WTC11 (cell line): Measurements from ENCODE around the gene PRPF31. TPM values are rescaled to one million over a fixed set of nuclear protein-coding genes. Genes with fewer than 3 reads are reported as not detected.

Experiments used
- ATAC-seq: fragments of 200-7000 bp; cut with Tn5 transposase; 2 replicates; pipeline ENCODE4 v1.10.0; 2021; ENCODE audit warnings: mild to moderate bottlenecking, moderate library complexity
- CTCF ChIA-PET: fragments of 300-600 bp; sonication (Branson Sonifier 250); formaldehyde crosslinking; loops from one replicate; lab custom pipeline; 2021; ENCODE audit warnings: antibody characterized with exemption; lab: Charles Lee
- POLR2A ChIA-PET: fragments of 350-600 bp; sonication (Branson Sonifier 250); formaldehyde crosslinking; loops from one replicate; lab custom pipeline; 2021; ENCODE audit warnings: antibody characterized with exemption; lab: Charles Lee
- DNase-seq: peaks from one replicate; pipeline ENCODE4 v3.0.0; 2021; ENCODE audit warnings: low spot score
- H3K27ac Mint-ChIP-seq: 2 replicates; pipeline ENCODE4 v1.8.0; 2021; ENCODE audit warnings: mixed read lengths
- H3K27me3 Mint-ChIP-seq: 2 replicates; pipeline ENCODE4 v1.8.0; 2021; ENCODE audit warnings: low read depth, mild to moderate bottlenecking, moderate library complexity, mixed read lengths
- H3K36me3 Mint-ChIP-seq: 2 replicates; pipeline ENCODE4 v1.8.0; 2021; ENCODE audit warnings: mixed read lengths
- H3K4me1 Mint-ChIP-seq: 2 replicates; pipeline ENCODE4 v1.8.0; 2022; ENCODE audit warnings: mixed read lengths
- H3K4me3 Mint-ChIP-seq: 2 replicates; pipeline ENCODE4 v1.8.0; 2021; ENCODE audit warnings: mild to moderate bottlenecking, moderate library complexity, mixed read lengths
- H3K9me3 Mint-ChIP-seq: 2 replicates; pipeline ENCODE4 v1.8.0; 2021; ENCODE audit warnings: mixed read lengths
- AFF4 ChIP-seq: sonication (generic); formaldehyde crosslinking; IDR thresholded peaks from 2 replicates; pipeline ENCODE4 v1.8.1; 2023; ENCODE audit warnings: mild to moderate bottlenecking, missing genetic modification reagents, borderline replicate concordance
- FOXJ3 ChIP-seq: sonication (generic); formaldehyde crosslinking; IDR thresholded peaks from 2 replicates; pipeline ENCODE4 v1.9.0; 2021; ENCODE audit warnings: missing genetic modification reagents, mild to moderate bottlenecking, borderline replicate concordance
- PREB ChIP-seq: sonication (generic); formaldehyde crosslinking; IDR thresholded peaks from 2 replicates; pipeline ENCODE4 v1.8.1; 2022; ENCODE audit warnings: mild to moderate bottlenecking, missing genetic modification reagents, moderate library complexity, borderline replicate concordance
- SOX15 ChIP-seq: fragments of 250-450 bp; sonication (Bioruptor Pico); IDR thresholded peaks from 2 replicates; pipeline ENCODE4 v1.9.0; 2021; ENCODE audit warnings: mild to moderate bottlenecking
- SP1 ChIP-seq: sonication (generic); formaldehyde crosslinking; conservative IDR thresholded peaks from 2 replicates; pipeline ENCODE4 v1.8.1; 2022; ENCODE audit warnings: missing genetic modification reagents
- ZBTB21 ChIP-seq: sonication (generic); formaldehyde crosslinking; IDR thresholded peaks from 2 replicates; pipeline ENCODE4 v1.8.1; 2023; ENCODE audit warnings: mild to moderate bottlenecking, missing genetic modification reagents, borderline replicate concordance
- total RNA-seq: library from RNA; stranded (reverse); gene quantifications from 3 replicates; pipeline ENCODE4 v1.2.3, GENCODE V29; 2021
- TF ChIP-seq, protein P1 (sequence below): fragments of 250-450 bp; sonication (Bioruptor Pico); IDR thresholded peaks from 2 replicates; pipeline ENCODE4 v2.1.2; 2022; ENCODE audit warnings: mild to moderate bottlenecking, moderate library complexity
- TF ChIP-seq, protein P2 (sequence below): sonication (generic); formaldehyde crosslinking; IDR thresholded peaks from 2 replicates; pipeline ENCODE4 v1.8.1; 2023; ENCODE audit warnings: mild to moderate bottlenecking, moderate library complexity, missing genetic modification reagents
- TF ChIP-seq, protein P3 (sequence below): fragments of 250-450 bp; sonication (Bioruptor Pico); IDR thresholded peaks from 2 replicates; pipeline ENCODE4 v1.9.0; 2021; ENCODE audit warnings: mild to moderate bottlenecking
- TF ChIP-seq, protein P4 (sequence below): sonication (generic); formaldehyde crosslinking; IDR thresholded peaks from 2 replicates; pipeline ENCODE4 v1.8.1; 2022; ENCODE audit warnings: mild to moderate bottlenecking, moderate library complexity, missing genetic modification reagents
- TF ChIP-seq, protein P5 (sequence below): sonication (generic); formaldehyde crosslinking; IDR thresholded peaks from 2 replicates; pipeline ENCODE4 v1.8.1; 2023; ENCODE audit warnings: mild to moderate bottlenecking, missing genetic modification reagents

PRPF31 gene
- total RNA-seq, 1 experiment from 2014 or later = 92.8 TPM

DNA sequence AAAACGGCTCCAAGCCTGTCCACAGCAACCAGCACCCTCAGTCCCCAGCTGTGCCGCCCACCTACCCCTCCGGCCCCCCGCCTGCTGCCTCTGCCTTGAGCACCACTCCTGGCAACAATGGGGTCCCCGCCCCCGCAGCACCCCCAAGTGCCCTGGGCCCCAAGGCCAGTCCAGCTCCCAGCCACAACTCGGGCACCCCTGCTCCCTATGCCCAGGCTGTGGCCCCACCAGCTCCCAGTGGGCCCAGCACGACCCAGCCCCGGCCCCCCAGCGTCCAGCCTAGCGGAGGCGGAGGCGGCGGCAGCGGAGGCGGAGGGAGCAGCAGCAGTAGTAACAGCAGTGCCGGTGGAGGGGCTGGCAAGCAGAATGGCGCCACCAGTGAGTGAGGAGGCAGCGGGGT, 32.6 kb downstream of the PRPF31 start (continued):
- TF ChIP-seq, protein P1, sequence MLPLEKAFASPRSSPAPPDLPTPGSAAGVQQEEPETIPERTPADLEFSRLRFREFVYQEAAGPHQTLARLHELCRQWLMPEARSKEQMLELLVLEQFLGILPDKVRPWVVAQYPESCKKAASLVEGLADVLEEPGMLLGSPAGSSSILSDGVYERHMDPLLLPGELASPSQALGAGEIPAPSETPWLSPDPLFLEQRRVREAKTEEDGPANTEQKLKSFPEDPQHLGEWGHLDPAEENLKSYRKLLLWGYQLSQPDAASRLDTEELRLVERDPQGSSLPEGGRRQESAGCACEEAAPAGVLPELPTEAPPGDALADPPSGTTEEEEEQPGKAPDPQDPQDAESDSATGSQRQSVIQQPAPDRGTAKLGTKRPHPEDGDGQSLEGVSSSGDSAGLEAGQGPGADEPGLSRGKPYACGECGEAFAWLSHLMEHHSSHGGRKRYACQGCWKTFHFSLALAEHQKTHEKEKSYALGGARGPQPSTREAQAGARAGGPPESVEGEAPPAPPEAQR (CRISPR knock-in tag) = no peak
- no peak for TF ChIP-seq PREB (CRISPR knock-in tag)
- no peak for TF ChIP-seq ZBTB21 (CRISPR knock-in tag)
- TF ChIP-seq, protein P2, sequence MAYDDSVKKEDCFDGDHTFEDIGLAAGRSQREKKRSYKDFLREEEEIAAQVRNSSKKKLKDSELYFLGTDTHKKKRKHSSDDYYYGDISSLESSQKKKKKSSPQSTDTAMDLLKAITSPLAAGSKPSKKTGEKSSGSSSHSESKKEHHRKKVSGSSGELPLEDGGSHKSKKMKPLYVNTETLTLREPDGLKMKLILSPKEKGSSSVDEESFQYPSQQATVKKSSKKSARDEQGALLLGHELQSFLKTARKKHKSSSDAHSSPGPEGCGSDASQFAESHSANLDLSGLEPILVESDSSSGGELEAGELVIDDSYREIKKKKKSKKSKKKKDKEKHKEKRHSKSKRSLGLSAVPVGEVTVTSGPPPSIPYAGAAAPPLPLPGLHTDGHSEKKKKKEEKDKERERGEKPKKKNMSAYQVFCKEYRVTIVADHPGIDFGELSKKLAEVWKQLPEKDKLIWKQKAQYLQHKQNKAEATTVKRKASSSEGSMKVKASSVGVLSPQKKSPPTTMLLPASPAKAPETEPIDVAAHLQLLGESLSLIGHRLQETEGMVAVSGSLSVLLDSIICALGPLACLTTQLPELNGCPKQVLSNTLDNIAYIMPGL (CRISPR knock-in tag) = no peak
- TF ChIP-seq, protein P3, sequence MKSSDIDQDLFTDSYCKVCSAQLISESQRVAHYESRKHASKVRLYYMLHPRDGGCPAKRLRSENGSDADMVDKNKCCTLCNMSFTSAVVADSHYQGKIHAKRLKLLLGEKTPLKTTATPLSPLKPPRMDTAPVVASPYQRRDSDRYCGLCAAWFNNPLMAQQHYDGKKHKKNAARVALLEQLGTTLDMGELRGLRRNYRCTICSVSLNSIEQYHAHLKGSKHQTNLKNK = no peak
- TF ChIP-seq FOXJ3 (CRISPR knock-in tag) = no peak
- TF ChIP-seq SP1 (CRISPR knock-in tag) = no peak
- TF ChIP-seq AFF4 (CRISPR knock-in tag) = no peak

DNA sequence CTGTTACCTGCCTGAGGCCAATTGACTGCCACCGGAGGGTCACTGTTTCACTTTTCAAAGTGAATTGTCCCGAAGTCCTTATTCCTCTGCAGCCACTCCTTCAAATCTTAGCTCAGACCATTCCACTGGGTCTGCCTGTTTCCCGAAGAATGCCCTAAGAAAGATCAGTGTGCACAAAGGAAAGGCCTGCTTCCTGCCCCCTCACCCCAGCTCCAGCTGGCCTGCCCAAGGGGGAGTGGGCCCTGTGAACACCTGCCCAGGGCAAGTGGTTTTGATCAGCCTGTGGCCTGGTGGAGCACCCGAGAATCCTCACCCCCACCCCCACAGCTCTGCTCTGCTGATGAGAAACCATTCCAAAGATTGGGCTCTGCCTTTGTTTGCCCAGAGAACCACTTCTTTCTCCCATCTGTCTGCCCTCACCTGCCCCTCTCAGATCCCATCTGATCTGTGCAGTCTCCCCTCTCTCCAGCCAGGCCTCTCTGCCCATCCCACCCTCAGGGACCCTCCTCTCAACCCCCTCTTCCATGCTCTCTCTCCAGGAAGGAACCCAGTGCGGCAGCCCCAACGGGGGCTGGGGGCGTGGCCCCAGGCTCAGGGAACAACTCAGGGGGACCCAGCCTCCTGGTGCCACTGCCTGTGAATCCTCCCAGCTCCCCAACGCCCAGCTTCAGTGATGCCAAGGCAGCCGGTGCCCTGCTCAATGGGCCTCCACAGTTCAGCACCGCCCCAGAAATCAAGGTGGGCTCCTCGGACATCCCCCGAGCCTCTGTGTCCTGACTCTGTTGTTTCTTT, 33.7 kb downstream of the PRPF31 start:
- Mint-ChIP-seq H3K4me3 (no peak overlapping the region), H3K4me1 (no peaks in the 10 kb centered on the region), H3K9me3 (no peaks in the 10 kb centered on the region), H3K36me3 (peaks cover 79% of the 10 kb centered on the region), H3K27me3 (no peaks in the 10 kb centered on the region; the same call in 1 of the 2 replicates), H3K27ac (peak overlapping the region; percentile 53; the same call in 1 of the 2 replicates)
- CTCF ChIA-PET = no interaction called here
- DNase-seq = no peak
- TF ChIP-seq, protein P4, sequence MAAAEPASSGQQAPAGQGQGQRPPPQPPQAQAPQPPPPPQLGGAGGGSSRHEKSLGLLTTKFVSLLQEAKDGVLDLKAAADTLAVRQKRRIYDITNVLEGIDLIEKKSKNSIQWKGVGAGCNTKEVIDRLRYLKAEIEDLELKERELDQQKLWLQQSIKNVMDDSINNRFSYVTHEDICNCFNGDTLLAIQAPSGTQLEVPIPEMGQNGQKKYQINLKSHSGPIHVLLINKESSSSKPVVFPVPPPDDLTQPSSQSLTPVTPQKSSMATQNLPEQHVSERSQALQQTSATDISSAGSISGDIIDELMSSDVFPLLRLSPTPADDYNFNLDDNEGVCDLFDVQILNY (CRISPR knock-in tag) = no peak
- TF ChIP-seq, protein P5, sequence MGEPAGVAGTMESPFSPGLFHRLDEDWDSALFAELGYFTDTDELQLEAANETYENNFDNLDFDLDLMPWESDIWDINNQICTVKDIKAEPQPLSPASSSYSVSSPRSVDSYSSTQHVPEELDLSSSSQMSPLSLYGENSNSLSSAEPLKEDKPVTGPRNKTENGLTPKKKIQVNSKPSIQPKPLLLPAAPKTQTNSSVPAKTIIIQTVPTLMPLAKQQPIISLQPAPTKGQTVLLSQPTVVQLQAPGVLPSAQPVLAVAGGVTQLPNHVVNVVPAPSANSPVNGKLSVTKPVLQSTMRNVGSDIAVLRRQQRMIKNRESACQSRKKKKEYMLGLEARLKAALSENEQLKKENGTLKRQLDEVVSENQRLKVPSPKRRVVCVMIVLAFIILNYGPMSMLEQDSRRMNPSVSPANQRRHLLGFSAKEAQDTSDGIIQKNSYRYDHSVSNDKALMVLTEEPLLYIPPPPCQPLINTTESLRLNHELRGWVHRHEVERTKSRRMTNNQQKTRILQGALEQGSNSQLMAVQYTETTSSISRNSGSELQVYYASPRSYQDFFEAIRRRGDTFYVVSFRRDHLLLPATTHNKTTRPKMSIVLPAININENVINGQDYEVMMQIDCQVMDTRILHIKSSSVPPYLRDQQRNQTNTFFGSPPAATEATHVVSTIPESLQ (CRISPR knock-in tag) = no peak
- TF ChIP-seq SOX15 (CRISPR knock-in tag) = no peak
- ATAC-seq = no peak
- POLR2A ChIA-PET = interaction anchor here (1.2 to 2.8 kb wide), 2 partner anchors 10 to 12 kb away, joined by 3 to 11 read pairs; partner anchors contain the start of genes CNOT3 and LENG1
